IPS-18c (cell line): Measurements from ENCODE around the gene RECQL.
A peak's percentile ranks its signal among the peaks of the same experiment; 100 is the strongest.

ENCODE experiments used
- H3K4me3 ChIP-seq: 2 replicates; pipeline ENCODE4 v1.7.0; 2013; ENCODE audit warnings: low read depth, mild to moderate bottlenecking, low read length, moderate library complexity; ENCODE audit not compliant: insufficient read depth
- H3K9me3 ChIP-seq: one replicate; pipeline ENCODE4 v1.6.1; 2013; ENCODE audit warnings: mild to moderate bottlenecking, low read length, moderate library complexity; ENCODE audit not compliant: control insufficient read depth, insufficient read depth

RECQL gene, protein sequence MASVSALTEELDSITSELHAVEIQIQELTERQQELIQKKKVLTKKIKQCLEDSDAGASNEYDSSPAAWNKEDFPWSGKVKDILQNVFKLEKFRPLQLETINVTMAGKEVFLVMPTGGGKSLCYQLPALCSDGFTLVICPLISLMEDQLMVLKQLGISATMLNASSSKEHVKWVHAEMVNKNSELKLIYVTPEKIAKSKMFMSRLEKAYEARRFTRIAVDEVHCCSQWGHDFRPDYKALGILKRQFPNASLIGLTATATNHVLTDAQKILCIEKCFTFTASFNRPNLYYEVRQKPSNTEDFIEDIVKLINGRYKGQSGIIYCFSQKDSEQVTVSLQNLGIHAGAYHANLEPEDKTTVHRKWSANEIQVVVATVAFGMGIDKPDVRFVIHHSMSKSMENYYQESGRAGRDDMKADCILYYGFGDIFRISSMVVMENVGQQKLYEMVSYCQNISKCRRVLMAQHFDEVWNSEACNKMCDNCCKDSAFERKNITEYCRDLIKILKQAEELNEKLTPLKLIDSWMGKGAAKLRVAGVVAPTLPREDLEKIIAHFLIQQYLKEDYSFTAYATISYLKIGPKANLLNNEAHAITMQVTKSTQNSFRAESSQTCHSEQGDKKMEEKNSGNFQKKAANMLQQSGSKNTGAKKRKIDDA

DNA sequence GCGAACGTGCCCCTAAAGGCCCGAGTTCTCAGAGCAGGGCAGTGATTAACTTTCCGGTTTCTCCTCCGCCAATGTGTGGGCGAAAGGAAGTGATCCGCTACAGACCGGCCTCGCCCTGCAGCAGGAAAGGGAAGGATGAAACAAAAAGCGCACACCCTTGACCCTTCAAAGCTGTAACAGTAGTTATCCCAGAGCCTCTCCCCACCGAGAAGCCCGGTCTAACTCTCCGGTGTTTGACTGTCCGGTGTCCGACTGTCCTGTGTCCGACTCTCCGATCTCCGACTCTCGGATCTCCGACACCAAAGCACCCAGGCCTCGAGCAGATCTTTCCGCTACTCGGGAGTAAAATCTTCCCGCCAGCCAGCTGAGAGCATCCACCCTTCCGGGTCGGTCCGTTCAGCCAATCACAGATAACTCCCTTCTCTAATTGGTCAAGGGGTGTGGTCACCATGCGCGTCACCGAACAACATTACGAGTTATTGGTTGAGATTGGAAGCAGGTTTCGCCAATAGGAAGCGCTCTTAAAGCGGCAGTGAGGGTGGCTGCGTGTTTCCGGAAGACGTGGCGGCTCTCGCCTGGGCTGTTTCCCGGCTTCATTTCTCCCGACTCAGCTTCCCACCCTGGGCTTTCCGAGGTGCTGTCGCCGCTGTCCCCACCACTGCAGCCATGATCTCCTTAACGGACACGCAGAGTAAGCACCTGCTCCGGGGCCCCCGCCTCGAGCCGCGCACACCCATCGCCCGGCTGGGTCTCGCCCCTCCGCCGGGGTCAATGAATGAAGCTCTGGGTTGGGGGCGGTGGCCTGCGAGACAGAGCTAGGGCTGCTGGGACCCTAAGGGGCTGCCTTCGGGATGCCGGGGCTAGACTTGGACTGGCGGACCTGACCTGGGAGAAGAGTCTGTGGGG is at the start of gene RECQL, which contains the start of gene GOLT1B:
RECQL (minus strand) TSS at position 378 of the 906 bp plus-strand sequence. CDS start 2,065 bp downstream, outside the sequence.
GOLT1B (plus strand) TSS at position 532 of the 906 bp plus-strand sequence; CDS start at position 667, 135 bp downstream.
- Histone ChIP-seq H3K4me3 (peak within 1 kb of the TSS; percentile 92), H3K9me3 (no peaks in the 10 kb centered on the region)

DNA sequence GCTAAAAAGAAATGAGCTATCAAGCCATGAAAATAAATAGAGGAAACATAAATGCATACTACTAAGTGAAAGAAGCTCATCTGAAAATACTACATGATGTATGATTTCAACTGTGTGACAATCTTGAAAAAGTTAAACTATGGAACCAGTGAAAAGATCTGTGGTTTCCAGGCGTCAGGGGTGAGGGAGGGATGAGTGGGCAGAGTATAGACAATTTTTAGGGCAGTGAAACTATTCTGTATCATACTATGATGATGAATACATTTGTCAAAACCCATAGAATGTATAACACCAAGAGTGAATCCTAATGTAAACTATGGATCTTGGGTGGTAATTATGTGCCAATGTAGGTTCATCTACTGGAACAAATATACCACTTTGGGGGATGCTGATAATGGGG is 46.0 kb upstream of the RECQL start:
- Histone ChIP-seq H3K4me3 (no peak overlapping the region), H3K9me3 (no peaks in the 10 kb centered on the region)

- Histone ChIP-seq H3K9me3 (no peaks in the 10 kb centered on the region), H3K4me3 (no peak overlapping the region)
These were observed 45.3 kb upstream of the RECQL start for GRCh38 chr12:21546716-21547115.

GRCh38 chr12:21545557-21545956 is 44.1 kb upstream of the RECQL start:
- Histone ChIP-seq H3K4me3 (no peak overlapping the region), H3K9me3 (no peaks in the 10 kb centered on the region)

GRCh38 chr12:21543151-21543550 is 41.7 kb upstream of the RECQL start:
- Histone ChIP-seq H3K9me3 (no peaks in the 10 kb centered on the region), H3K4me3 (no peak overlapping the region)

- H3K4me3 ChIP-seq, result no peak overlapping the region
- H3K9me3 ChIP-seq, result no peaks in the 10 kb centered on the region
These were observed 41.0 kb upstream of the RECQL start for GRCh38 chr12:21542403-21542802.

GRCh38 chr12:21541773-21542172 is 40.3 kb upstream of the RECQL start:
- no peak overlapping the region for H3K4me3 ChIP-seq
- H3K9me3 ChIP-seq, result no peaks in the 10 kb centered on the region

GRCh38 chr12:21539797-21540196 is 38.4 kb upstream of the RECQL start:
- Histone ChIP-seq H3K9me3 (no peaks in the 10 kb centered on the region), H3K4me3 (no peak overlapping the region)

DNA sequence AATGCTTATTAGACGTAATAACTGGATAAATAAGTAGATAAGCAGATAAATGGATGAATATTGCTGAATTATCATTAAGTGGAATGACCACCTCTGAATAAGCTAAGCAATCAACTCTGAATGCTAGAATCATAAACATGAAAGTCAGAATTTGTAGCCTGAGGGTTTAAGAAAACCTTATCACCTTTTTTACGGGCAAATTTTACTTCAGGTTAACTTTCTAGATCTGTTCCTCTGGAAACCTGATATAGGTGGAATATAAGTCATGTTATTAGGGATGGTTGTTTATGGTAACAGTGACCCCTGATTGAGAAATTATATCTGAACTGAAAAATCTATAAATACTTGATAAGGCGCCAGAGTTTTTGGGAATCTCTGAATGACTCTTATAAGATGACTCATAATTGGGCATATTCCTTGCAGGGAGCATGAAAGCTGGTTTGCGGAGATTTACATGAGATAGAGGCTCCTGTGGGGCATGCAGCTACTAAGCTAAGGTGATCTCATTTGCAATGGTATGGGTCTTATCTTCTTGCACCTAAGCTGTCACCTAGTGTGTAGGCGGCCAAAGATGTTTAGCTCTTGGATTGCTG is 36.7 kb upstream of the RECQL start:
- no peaks in the 10 kb centered on the region for H3K9me3 ChIP-seq
- H3K4me3 ChIP-seq, result no peak overlapping the region

GRCh38 chr12:21529456-21529855 is 28.0 kb upstream of the RECQL start:
- H3K9me3 ChIP-seq, result no peaks in the 10 kb centered on the region
- no peak overlapping the region for H3K4me3 ChIP-seq

DNA sequence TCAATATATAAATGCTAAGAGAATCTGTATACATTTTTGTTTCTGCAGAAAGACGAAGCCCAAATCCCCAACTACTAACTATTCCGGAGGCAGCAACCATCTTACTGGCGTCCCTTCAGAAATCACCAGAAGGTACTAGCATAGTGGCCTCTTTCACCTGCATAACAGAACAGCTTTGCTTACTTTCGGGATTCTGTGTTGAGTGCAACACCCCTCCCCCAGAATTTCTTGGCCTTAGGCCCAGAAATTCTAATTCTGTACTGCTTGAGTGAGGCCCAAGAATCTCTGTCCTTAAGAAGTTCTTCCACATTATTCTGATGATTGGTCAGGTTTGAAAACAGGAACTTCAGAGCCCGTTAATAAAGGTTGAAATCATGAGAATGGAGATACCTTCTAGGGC is 27.5 kb upstream of the RECQL start:
- Histone ChIP-seq H3K9me3 (no peaks in the 10 kb centered on the region), H3K4me3 (no peak overlapping the region)

GRCh38 chr12:21527451-21528180 is 26.2 kb upstream of the RECQL start:
- H3K4me3 ChIP-seq, result peak overlapping the region; percentile 81
- H3K9me3 ChIP-seq, result no peaks in the 10 kb centered on the region

DNA sequence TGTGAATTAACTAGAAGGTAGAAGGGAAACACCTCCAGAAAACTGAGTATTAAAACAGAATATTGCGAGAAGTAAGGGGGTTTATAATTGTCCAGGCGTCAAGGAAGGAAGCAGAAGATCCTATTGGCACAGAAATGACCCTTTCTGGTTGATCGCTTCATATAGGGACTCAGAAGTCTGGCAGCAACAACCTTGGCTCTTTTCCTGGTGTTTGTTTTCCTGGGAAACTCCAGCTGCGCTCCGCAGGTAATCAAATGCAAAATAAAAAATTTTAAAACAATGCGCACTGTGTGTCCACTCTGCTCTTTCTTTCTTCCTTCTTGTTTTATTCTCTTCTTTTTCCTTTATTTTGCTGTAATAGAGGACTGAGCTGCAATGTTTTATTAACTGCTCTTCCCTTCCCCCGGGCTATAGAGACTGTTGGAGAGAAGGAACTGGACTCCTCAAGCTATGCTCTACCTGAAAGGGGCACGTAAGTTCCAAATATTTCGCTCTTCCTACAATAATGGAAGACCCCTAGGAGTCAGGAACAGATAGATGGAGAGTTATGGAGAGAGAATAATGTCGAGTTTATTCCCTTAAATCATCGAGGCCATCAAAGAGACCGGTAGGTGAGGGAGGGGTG is 25.4 kb upstream of the RECQL start:
- H3K4me3 ChIP-seq, result peak overlapping the region; percentile 81

GRCh38 chr12:21526053-21526452 is 24.6 kb upstream of the RECQL start, which contains the start of gene SPX:
TSS of gene SPX (plus strand) at chr12:21526296. CDS start at chr12:21526473, 177 bp downstream.
- H3K9me3 ChIP-seq, result no peaks in the 10 kb centered on the region
- peak within 1 kb of the TSS; percentile 81 for H3K4me3 ChIP-seq

More for the DNA sequence above, 25.4 kb upstream of the RECQL start:
- H3K9me3 ChIP-seq, result no peaks in the 10 kb centered on the region

DNA sequence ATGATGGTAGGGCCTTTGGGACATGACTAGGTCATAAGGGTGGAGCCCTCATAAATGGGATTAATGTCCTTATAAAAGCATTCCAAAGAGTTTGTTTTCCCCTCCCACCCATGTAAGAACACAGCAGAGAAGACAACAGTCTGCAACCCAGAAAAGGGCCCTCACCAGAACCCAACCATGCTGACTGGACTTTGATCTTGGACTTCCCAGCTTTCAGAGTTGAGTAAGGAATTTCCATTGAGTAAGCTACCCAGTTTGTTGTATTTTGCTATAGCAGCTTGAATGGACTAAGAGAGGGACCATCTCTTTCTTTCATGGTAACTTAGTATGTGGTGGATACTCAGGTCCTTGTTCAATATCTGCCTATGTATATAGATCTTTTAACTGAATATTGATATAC is 21.7 kb upstream of the RECQL start:
- H3K4me3 ChIP-seq, result no peak overlapping the region
- no peaks in the 10 kb centered on the region for H3K9me3 ChIP-seq

- no peak overlapping the region for H3K4me3 ChIP-seq
- no peaks in the 10 kb centered on the region for H3K9me3 ChIP-seq
These were observed 20.1 kb upstream of the RECQL start for GRCh38 chr12:21521541-21521940.
